Esophagus squamous epithelium (tissue), 5 donors: ENCODE data around the gene FAM170A. TPM values are rescaled to one million over a fixed set of nuclear protein-coding genes. Genes with fewer than 3 reads are reported as not detected.

Experiments
- DNase-seq: peaks from one replicate; lab custom pipeline; 2025; lab: John Stamatoyannopoulos, UW
- H3K27ac ChIP-seq, 4 donors: fragments of 200-600 bp; sonication (generic); one replicate each; pipeline ENCODE4 v1.5.1; 2016 to 2019; ENCODE audit warnings: mild to moderate bottlenecking in 1 of 4
- H3K27me3 ChIP-seq, 4 donors: fragments of 200-600 bp; sonication (generic); 1 replicate in 3 of 4; 2 replicates in 1 of 4; pipeline versions ENCODE4 v1.5.1 to v1.6.0; 2017 to 2021; ENCODE audit warnings: antibody characterized with exemption in 1 of 4
- H3K36me3 ChIP-seq, 3 donors: fragments of 200-600 bp; sonication (generic); one replicate each; pipeline ENCODE4 v1.5.1; 2016 to 2019
- H3K4me1 ChIP-seq, 3 donors: fragments of 200-600 bp; sonication (generic); one replicate each; pipeline ENCODE4 v1.5.1; 2017 to 2019
- H3K4me3 ChIP-seq, 4 donors: fragments of 200-600 bp; sonication (generic); 1 replicate in 3 of 4; 2 replicates in 1 of 4; pipeline ENCODE4 v1.5.1; 2016 to 2019; ENCODE audit warnings: mild to moderate bottlenecking in 2 of 4, moderate library complexity in 1 of 4
- H3K9me3 ChIP-seq, 3 donors: fragments of 200-600 bp; sonication (generic); one replicate each; pipeline ENCODE4 v1.5.1; 2016 to 2019
- POLR2A ChIP-seq, 4 donors: fragments of 450-650 bp; IDR thresholded peaks; one replicate each; pipeline ENCODE4 v1.6.1; 2017; ENCODE audit warnings: antibody characterized with exemption in 4 of 4, mild to moderate bottlenecking in 4 of 4, moderate library complexity in 3 of 4
- WGBS, 2 donors: methylation state at CpG; one replicate each; pipeline ENCODE4 v1.1.5; 2018; 5-methylcytosine and 5-hydroxymethylcytosine counted together
- intact Hi-C: fragments of 100-400 bp; cut with DNase I; formaldehyde crosslinking; loops from one replicate; pipeline ENCODE4 v1.15.0; 2022
- total RNA-seq, 4 donors: library from RNA; depleted of rRNA; stranded (reverse); fragments of >200 nt; gene quantifications; one replicate each; pipeline ENCODE4 v1.1.0, GENCODE V29; 2016
- TF ChIP-seq, protein P1 (sequence below), 6 experiments: fragments of 450-650 bp in 4 of 6; fragments of 200-600 bp in 2 of 6; sonication (generic) in 2 of 6; IDR thresholded peaks; one replicate each; pipeline ENCODE4 v1.5.1; 2016 to 2019; ENCODE audit warnings: antibody characterized with exemption in 6 of 6, mild to moderate bottlenecking in 4 of 6, moderate library complexity in 4 of 6
- donor health status: DM: yes; HTN: yes; CAD: no.

The FAM170A gene
- total RNA-seq, 4 donors from 2014 or later, result not detected

DNA sequence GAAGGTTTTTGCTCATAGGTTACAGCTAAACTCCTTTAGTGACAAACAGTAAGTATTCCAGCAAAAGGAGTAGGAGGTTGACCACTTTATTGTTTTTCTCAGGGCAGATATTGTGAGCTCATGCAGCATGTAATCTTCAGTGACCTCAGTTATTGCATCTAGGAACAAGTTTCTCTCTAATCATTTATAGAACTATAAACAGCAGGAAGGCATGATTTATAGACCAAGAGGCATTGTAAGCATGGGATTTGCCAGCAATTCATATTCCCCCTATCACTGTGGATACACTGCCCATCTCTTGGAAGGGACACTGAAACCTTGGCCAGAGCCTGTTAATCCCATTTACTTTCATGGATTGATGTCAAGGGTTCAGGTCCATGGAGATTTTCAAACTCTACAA is 15.4 kb upstream of the FAM170A start:
- H3K9me3 ChIP-seq, result no peaks in the 10 kb centered on the region
- intact Hi-C loops, result no loop called here
- H3K36me3 ChIP-seq, result no peaks in the 10 kb centered on the region
- TF ChIP-seq, protein P1, sequence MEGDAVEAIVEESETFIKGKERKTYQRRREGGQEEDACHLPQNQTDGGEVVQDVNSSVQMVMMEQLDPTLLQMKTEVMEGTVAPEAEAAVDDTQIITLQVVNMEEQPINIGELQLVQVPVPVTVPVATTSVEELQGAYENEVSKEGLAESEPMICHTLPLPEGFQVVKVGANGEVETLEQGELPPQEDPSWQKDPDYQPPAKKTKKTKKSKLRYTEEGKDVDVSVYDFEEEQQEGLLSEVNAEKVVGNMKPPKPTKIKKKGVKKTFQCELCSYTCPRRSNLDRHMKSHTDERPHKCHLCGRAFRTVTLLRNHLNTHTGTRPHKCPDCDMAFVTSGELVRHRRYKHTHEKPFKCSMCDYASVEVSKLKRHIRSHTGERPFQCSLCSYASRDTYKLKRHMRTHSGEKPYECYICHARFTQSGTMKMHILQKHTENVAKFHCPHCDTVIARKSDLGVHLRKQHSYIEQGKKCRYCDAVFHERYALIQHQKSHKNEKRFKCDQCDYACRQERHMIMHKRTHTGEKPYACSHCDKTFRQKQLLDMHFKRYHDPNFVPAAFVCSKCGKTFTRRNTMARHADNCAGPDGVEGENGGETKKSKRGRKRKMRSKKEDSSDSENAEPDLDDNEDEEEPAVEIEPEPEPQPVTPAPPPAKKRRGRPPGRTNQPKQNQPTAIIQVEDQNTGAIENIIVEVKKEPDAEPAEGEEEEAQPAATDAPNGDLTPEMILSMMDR (IDR thresholded peaks at IDR 0.05), result no peak
- no peak for TF ChIP-seq POLR2A (IDR thresholded peaks at IDR 0.05)
- no peak overlapping the region for H3K4me3 ChIP-seq
- H3K27me3 ChIP-seq, result no peaks in the 10 kb centered on the region
- DNase-seq, result no peak
- H3K27ac ChIP-seq, result no peak overlapping the region
- H3K4me1 ChIP-seq, result no peaks in the 10 kb centered on the region

GRCh38 chr5:119614838-119615237 is 14.5 kb upstream of the FAM170A start:
- no peaks in the 10 kb centered on the region for H3K36me3 ChIP-seq

GRCh38 chr5:119626086-119626485 is 3.3 kb upstream of the FAM170A start:
- Histone ChIP-seq H3K27me3 (no peaks in the 10 kb centered on the region), H3K4me1 (no peaks in the 10 kb centered on the region), H3K9me3 (no peaks in the 10 kb centered on the region), H3K36me3 (no peaks in the 10 kb centered on the region), H3K27ac (no peak overlapping the region), H3K4me3 (no peak overlapping the region)
- WGBS, 2 donors, result 61 to 66% methylated on average over 2 of the region's 2 CpGs
- no peak for DNase-seq
- intact Hi-C loops, result no loop called here
- no peak for TF ChIP-seq POLR2A (IDR thresholded peaks at IDR 0.05)
- TF ChIP-seq, protein P1 (IDR thresholded peaks at IDR 0.05), result no peak

More at GRCh38 chr5:119614838-119615237, 14.5 kb upstream of the FAM170A start:
- intact Hi-C loops, result no loop called here
- no peak for TF ChIP-seq POLR2A (IDR thresholded peaks at IDR 0.05)
- TF ChIP-seq, protein P1 (IDR thresholded peaks at IDR 0.05), result no peak
- no peak for DNase-seq
- Histone ChIP-seq H3K4me1 (no peaks in the 10 kb centered on the region), H3K4me3 (no peak overlapping the region), H3K27ac (no peak overlapping the region), H3K9me3 (no peaks in the 10 kb centered on the region), H3K27me3 (no peaks in the 10 kb centered on the region)
- WGBS, 2 donors, result 34 to 43% methylated on average over 2 of the region's 2 CpGs

DNA sequence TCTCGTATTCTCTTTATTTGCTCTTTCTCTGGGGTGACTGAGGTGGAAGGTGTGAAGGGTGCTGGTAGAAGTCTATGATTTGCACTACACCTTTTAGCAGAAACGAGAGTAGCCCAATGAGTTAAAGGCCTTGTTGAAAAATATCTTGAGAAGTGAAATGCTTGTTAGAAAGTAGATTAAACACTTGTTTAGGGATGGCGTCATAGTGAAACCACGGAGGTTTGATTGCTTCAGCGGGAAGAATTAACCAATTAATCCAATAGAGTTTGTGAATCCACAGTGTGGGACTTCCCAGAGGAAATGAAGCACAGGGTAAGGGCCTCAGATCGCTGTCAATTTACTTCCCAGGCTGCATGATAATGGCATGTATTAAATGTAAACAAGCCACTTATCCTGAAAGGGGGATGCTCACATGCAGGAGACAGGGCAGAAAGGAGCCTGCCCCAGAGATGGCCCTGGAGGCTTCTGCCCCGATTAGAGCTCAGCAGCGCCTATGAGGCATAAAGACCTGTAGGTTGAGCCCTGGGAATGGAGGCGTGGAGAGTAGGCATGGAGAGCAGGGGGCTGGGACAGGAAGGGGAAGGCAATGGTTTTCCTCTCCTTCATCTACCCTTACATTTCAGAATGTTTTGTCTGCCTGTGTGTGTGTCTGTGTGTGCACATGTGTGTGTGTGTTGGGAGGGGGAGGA is 1.5 kb downstream of the FAM170A start:
- DNase-seq, result no peak
- Histone ChIP-seq H3K4me1 (no peaks in the 10 kb centered on the region), H3K4me3 (no peak overlapping the region), H3K36me3 (no peaks in the 10 kb centered on the region), H3K27ac (no peak overlapping the region), H3K27me3 (no peaks in the 10 kb centered on the region), H3K9me3 (no peaks in the 10 kb centered on the region)
- intact Hi-C loops, result no loop called here
- TF ChIP-seq, protein P1 (IDR thresholded peaks at IDR 0.05), result no peak
- TF ChIP-seq POLR2A (IDR thresholded peaks at IDR 0.05), result no peak
- 58 to 76% methylated on average over 8 to 9 of the region's 9 CpGs for WGBS, 2 donors

DNA sequence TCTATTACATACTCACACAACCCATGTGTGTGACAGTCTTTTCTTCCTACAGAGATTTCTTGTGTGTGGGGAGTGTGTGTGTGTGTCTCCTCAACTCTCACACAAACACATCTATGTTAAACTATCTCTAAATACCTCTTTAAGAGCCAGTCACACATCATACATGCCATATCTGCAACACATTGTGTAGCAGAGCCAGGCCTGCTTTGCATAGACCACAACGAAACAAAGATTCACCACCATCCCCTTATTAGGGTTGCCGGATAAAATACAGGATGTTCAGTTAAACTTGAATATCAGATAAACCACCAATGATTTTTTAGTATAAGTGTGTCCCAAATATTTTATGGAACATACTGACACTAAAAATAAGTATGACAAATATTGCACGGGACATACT is 2.3 kb downstream of the FAM170A start:
- TF ChIP-seq POLR2A (IDR thresholded peaks at IDR 0.05), result no peak

More for the DNA sequence above, 2.3 kb downstream of the FAM170A start:
- no peak overlapping the region for H3K27ac ChIP-seq
- H3K9me3 ChIP-seq, result no peaks in the 10 kb centered on the region
- 89 to 93% methylated on average over 3 of the region's 3 CpGs for WGBS, 2 donors
- no peak overlapping the region for H3K4me3 ChIP-seq
- H3K4me1 ChIP-seq, result no peaks in the 10 kb centered on the region
- no peak for DNase-seq
- H3K36me3 ChIP-seq, result no peaks in the 10 kb centered on the region
- intact Hi-C loops, result no loop called here
- H3K27me3 ChIP-seq, result no peaks in the 10 kb centered on the region
